HL-60 (cell line): ENCODE data around the gene TRPV4.

Source experiments
- DNase-seq, 2 experiments: peaks; one replicate each; pipeline ENCODE4 v3.0.0-alpha.2; 2010 to 2020; ENCODE audit warnings: low read depth in 1 of 2, low spot score in 1 of 2
- H3K27ac ChIP-seq: fragments of 250-450 bp; sonication (Bioruptor Pico); replicated peaks from 2 replicates; pipeline ENCODE4 v1.5.1; 2020; ENCODE audit warnings: mild to moderate bottlenecking, moderate library complexity
- H3K27me3 ChIP-seq: fragments of 250-450 bp; sonication (Bioruptor Pico); 2 replicates; pipeline ENCODE4 v1.5.1; 2021; ENCODE audit warnings: mild to moderate bottlenecking, moderate library complexity; ENCODE audit not compliant: insufficient read depth, poor library complexity, severe bottlenecking
- H3K4me3 ChIP-seq: replicated peaks from 2 replicates; pipeline ENCODE4 v1.5.1; 2011; ENCODE audit warnings: mild to moderate bottlenecking, control low read depth, low read length; ENCODE audit not compliant: insufficient read depth
- GABPA ChIP-seq: IDR thresholded peaks from 2 replicates; pipeline ENCODE4 v1.6.1; 2012; ENCODE audit warnings: low read depth
- POLR2AphosphoS5 ChIP-seq: IDR thresholded peaks from 2 replicates; pipeline ENCODE4 v1.6.1; 2012; ENCODE audit warnings: low read depth
- SPI1 ChIP-seq: IDR thresholded peaks from 2 replicates; pipeline ENCODE4 v1.6.1; 2012; ENCODE audit warnings: low read depth, mild to moderate bottlenecking, borderline replicate concordance
- TF ChIP-seq, protein P1 (sequence below): IDR thresholded peaks from one replicate; pipeline ENCODE4 v1.5.1; 2011; ENCODE audit warnings: low read length, control low read depth, inconsistent platforms; ENCODE audit not compliant: insufficient read depth
- TF ChIP-seq, protein P2 (sequence below): IDR thresholded peaks from 2 replicates; pipeline ENCODE4 v1.6.1; 2012; ENCODE audit warnings: low read depth; ENCODE audit not compliant: insufficient replicate concordance

The TRPV4 gene

DNA sequence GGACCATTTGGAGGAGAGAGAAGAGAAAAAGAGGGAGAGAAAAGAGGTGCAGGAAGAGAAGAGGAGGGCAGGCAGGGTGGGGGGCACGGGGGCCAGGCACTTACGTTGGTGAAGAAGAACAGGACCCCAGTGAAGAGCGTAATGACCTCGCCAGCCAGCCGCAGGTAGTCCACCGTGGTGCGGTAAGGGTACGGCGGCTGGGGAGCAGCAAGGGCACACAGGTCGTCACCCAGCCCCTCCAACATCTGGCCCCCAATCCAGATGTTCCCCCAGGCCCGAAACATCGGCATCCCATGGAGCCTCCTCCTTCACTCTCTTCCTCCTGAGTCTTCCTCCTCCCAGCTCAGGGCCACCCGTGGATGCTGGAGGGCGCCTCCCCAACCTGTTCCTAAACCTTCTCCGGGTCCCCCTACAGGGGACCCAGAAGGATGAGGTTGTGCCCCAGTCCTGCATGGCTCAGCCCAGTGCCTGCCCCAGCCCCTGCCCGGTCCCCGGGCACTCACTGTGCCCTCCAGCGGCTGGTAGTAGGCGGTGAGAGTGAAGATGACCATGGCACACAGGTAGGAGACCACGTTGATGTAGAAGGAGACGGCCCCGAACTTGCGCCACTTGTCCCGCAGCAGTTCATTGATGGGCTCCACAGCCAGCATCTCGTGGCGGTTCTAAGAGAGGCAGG, 39.2 kb downstream of the TRPV4 start:
- TF ChIP-seq SPI1, result no peak
- DNase-seq, result no peak
- Histone ChIP-seq H3K27ac (no peak overlapping the region), H3K27me3 (no peaks in the 10 kb centered on the region), H3K4me3 (no peak overlapping the region)

DNA sequence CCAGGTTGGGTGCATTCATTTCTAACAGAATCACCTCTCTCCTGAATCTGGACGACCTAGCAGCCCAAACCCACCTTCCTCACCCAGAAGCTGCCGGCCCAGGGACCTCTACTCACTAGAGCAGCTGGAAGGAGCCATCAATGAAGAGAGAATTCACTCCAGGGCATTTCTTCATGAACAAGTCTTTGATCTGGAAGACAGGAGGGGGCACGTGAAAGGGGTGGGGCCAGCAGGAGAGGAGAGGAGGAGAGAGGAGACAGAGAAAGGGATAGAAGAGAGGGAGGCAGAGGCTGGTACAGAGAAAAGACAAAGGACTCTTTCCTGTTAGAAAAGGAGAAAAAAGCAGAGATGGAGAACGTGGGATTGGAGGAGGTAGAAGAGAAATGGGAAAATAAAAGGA, 39.8 kb downstream of the TRPV4 start:
- Histone ChIP-seq H3K27me3 (no peaks in the 10 kb centered on the region), H3K4me3 (no peak overlapping the region), H3K27ac (no peak overlapping the region)
- no peak for TF ChIP-seq POLR2AphosphoS5
- no peak for TF ChIP-seq SPI1
- TF ChIP-seq GABPA, result no peak
- TF ChIP-seq, protein P1, sequence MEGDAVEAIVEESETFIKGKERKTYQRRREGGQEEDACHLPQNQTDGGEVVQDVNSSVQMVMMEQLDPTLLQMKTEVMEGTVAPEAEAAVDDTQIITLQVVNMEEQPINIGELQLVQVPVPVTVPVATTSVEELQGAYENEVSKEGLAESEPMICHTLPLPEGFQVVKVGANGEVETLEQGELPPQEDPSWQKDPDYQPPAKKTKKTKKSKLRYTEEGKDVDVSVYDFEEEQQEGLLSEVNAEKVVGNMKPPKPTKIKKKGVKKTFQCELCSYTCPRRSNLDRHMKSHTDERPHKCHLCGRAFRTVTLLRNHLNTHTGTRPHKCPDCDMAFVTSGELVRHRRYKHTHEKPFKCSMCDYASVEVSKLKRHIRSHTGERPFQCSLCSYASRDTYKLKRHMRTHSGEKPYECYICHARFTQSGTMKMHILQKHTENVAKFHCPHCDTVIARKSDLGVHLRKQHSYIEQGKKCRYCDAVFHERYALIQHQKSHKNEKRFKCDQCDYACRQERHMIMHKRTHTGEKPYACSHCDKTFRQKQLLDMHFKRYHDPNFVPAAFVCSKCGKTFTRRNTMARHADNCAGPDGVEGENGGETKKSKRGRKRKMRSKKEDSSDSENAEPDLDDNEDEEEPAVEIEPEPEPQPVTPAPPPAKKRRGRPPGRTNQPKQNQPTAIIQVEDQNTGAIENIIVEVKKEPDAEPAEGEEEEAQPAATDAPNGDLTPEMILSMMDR, result no peak
- TF ChIP-seq, protein P2, sequence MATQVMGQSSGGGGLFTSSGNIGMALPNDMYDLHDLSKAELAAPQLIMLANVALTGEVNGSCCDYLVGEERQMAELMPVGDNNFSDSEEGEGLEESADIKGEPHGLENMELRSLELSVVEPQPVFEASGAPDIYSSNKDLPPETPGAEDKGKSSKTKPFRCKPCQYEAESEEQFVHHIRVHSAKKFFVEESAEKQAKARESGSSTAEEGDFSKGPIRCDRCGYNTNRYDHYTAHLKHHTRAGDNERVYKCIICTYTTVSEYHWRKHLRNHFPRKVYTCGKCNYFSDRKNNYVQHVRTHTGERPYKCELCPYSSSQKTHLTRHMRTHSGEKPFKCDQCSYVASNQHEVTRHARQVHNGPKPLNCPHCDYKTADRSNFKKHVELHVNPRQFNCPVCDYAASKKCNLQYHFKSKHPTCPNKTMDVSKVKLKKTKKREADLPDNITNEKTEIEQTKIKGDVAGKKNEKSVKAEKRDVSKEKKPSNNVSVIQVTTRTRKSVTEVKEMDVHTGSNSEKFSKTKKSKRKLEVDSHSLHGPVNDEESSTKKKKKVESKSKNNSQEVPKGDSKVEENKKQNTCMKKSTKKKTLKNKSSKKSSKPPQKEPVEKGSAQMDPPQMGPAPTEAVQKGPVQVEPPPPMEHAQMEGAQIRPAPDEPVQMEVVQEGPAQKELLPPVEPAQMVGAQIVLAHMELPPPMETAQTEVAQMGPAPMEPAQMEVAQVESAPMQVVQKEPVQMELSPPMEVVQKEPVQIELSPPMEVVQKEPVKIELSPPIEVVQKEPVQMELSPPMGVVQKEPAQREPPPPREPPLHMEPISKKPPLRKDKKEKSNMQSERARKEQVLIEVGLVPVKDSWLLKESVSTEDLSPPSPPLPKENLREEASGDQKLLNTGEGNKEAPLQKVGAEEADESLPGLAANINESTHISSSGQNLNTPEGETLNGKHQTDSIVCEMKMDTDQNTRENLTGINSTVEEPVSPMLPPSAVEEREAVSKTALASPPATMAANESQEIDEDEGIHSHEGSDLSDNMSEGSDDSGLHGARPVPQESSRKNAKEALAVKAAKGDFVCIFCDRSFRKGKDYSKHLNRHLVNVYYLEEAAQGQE, result no peak
- DNase-seq, result no peak

DNA sequence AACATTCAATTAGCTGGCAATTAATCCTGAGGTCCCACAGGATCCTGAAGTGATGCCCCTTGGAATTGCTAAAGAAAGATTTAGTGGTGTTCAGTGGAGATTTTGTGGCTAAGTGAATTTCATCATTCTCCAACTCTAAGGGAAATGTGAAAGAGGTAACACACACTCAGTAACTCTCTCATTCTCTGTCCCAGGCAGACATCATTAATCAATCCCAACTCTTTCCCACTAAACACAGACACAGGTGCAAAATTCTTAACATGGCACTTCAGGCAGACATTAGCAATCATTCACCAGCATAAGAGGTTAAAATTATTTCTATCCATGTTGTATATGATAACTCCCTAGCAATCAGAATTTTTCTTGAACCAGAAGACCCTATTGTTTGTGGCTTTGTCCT, 40.2 kb downstream of the TRPV4 start:
- H3K27me3 ChIP-seq, result no peaks in the 10 kb centered on the region
- TF ChIP-seq, protein P1, result no peak
- TF ChIP-seq, protein P2, result no peak
- no peak for TF ChIP-seq SPI1
- TF ChIP-seq POLR2AphosphoS5, result no peak
- no peak for TF ChIP-seq GABPA
- no peak overlapping the region for H3K4me3 ChIP-seq
- no peak overlapping the region for H3K27ac ChIP-seq
- DNase-seq, result no peak

DNA sequence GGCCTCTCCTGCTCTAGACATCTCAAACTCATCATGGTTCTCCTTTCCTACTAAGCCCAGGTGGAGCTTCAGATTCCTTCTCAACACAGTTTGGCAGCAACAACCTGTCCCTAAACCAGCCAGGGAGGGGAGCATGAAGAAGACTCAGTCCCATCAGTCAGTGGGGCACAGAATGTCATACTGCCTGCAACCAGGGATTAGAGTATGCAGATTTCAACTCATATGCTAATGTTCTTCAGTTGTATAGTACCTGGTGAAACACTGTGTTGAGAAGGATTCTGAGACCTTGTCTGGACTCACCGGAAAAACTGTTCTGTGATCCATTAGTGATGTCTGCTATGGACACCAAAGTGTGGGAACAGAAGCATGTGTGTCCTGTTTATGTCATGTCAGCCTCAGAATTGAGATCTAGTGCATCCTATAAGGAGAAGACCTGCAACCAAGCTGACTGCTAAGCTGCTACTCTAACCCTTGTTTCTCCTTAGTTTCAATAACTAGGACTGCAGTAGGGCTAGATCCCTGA, 43.6 kb downstream of the TRPV4 start:
- Histone ChIP-seq H3K27ac (no peak overlapping the region), H3K27me3 (no peaks in the 10 kb centered on the region), H3K4me3 (no peak overlapping the region)
- no peak for TF ChIP-seq SPI1
- TF ChIP-seq, protein P1, result no peak
- TF ChIP-seq, protein P2, result no peak
- no peak for TF ChIP-seq POLR2AphosphoS5
- TF ChIP-seq GABPA, result no peak
- no peak for DNase-seq
